ENCODE data around the gene MAP1LC3B2.

MAP1LC3B2 gene

GRCh38 chr12:116610971-116611541, 51.9 kb downstream of the MAP1LC3B2 start:
- in situ Hi-C loops (cut with HindIII; ENCODE audit: low sequenced_read_pairs), result no loop called here

- in situ Hi-C loops (cut with HindIII; ENCODE audit: low sequenced_read_pairs), result no loop called here
Observed at GRCh38 chr12:116612436-116612835, 53.3 kb downstream of the MAP1LC3B2 start.

DNA sequence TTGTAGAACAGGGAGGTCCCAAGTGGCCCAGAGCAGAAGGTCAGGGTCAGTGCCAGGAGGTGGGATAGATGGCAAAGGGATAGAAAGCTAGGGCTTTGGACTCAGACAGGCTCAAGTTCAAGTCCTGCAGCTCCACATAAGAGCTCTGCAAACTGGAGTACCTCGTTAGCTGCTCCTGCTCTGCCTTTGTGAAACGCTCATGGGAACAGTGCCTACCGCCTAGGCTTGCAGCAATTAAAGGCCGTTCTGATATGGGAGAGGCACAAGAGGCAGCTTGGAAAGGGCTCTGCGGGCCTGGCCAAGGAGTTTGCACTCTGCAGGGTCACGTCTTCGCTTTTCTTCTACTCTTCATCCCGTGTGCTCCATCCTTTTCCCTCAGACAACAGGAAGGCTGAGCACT, 54.1 kb downstream of the MAP1LC3B2 start:
- in situ Hi-C loops (cut with HindIII; ENCODE audit: low sequenced_read_pairs), result no loop called here

- in situ Hi-C loops (cut with HindIII; ENCODE audit: low sequenced_read_pairs), result no loop called here
Observed at GRCh38 chr12:116614194-116614915, 55.2 kb downstream of the MAP1LC3B2 start.

DNA sequence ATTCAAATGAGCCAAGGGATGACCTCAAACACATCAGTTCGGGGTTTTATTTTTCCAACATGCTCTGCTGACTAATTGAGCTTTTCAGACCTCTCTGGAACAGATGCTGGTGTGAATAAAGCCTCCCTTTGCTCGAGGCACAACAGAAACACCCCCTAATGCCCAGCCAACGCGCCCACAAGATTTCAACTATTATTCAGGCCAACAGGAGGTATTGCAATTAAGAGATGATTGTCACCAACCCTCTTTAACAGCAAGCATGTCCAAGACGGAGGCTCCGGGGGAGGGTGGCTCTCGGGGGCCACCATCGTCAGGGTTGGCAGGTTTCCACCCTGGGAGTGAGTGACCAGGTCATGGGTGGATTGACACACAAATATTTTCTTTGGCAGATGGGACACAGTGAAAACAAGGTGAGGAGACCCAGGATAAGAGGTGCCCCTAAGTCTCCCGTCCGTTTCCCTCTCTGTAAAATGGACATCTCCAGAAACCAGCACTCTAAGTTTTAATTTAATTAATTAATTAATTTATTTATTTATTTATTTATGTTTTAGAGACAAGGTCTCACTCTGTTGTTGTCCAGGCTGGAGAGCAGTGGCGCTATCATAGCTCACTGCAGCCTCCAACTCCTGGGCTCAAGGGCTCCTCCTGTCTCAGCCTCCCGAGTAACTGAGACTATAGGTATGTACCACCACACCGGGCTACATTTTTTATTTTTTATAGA, 56.1 kb downstream of the MAP1LC3B2 start:
- in situ Hi-C loops (cut with HindIII; ENCODE audit: low sequenced_read_pairs), result no loop called here

GRCh38 chr12:116616536-116617248, 57.5 kb downstream of the MAP1LC3B2 start:
- in situ Hi-C loops (cut with HindIII; ENCODE audit: low sequenced_read_pairs), result no loop called here

DNA sequence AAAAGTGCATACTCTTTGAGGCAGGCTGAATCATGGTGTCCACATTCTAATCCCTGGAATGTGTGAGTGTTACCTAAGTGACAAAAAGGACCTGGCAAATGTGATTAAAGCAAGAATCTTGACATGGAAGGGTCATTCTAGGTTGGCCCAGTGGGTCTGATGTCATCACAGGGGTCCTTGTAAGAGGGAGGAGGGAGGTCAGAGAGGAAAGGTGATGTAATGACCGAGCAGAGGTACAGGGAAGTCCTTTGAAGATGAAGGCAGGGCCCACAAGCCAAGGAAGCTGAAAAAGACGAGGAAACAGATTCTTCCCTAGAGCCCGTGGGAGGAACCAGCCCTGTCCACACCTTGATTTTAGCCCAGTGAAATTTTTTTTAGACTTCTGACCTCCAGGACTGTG, 60.1 kb downstream of the MAP1LC3B2 start:
- in situ Hi-C loops (cut with HindIII; ENCODE audit: low sequenced_read_pairs), result no loop called here

GRCh38 chr12:116620124-116620491, 60.9 kb downstream of the MAP1LC3B2 start:
- in situ Hi-C loops (cut with HindIII; ENCODE audit: low sequenced_read_pairs), result no loop called here

- in situ Hi-C loops (cut with HindIII; ENCODE audit: low sequenced_read_pairs), result no loop called here
Observed at GRCh38 chr12:116620492-116621191, 61.5 kb downstream of the MAP1LC3B2 start.

DNA sequence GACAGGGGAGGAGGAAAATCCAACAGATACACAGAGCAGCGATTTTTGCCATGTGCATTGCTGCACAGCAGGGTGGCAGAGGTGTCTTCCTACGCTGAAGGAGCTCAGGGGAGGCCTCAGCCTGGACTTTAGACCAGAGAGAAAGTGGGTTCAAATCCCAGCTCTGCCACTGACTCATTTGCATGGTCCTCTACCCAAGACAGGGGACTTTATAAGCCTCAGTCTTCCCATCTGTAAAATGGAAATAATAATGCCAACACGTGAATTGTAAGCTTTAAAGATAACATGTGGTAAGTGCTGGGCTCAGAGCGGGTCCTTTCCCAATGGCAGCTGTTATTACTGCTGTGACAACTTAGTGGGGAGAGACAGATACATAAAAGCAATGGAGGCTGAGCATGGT, 62.0 kb downstream of the MAP1LC3B2 start:
- in situ Hi-C loops (cut with HindIII; ENCODE audit: low sequenced_read_pairs), result no loop called here

DNA sequence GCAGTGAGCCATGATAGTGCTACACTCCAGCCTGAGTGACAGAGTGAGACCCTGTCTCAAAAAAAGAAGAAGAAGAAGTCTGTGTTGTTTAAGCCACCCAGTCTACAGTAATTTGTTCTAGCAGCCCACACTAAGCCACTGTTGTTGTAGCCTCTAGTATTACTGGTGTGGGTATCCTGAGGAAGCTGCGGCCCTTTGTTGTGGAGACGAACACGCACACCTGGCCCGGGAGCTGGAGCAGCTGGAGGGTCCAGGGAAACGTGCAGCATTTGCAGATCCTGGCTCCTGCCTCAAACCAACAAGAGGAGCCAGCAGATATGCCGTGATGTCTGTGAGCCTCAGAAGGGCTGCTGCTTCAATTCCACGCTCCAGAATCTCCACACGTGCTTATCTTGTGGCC, 65.3 kb downstream of the MAP1LC3B2 start:
- in situ Hi-C loops (cut with HindIII; ENCODE audit: low sequenced_read_pairs), result no loop called here

- in situ Hi-C loops (cut with HindIII; ENCODE audit: low sequenced_read_pairs), result no loop called here
Observed at GRCh38 chr12:116626153-116626552, 67.0 kb downstream of the MAP1LC3B2 start.

Data from DLD1 (cell line).